ENCODE data around the gene C1orf167. TPM values are rescaled to one million over a fixed set of nuclear protein-coding genes. Genes with fewer than 3 reads are reported as not detected.

C1orf167 gene
- total and polyA plus RNA-seq, 4 donors: 0.37 TPM; not detected in 3

DNA sequence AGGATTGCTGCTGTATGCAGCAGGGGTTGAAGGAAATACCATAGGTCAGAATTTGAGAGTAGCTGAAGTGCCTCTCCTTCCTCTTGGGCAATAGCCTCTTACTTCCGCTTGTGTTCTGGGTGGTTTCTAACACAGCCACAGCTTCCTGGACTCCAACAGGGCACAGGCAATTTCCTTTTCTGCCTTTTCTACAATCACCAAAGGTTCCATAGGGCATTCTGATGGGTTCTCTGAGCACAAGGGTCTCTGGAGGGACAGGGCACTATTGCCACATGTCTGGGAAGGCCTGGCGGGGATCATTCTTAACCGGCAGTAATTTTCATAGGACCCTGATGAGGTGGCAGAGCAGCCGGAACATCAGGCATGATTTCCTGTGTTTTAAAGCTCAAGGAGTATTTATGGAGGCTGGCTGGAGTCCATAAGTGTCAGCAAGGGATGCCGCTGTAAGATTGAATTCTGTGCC, 31.5 kb upstream of the C1orf167 start:
- no peak for DNase-seq (ENCODE audit: low spot score)
- WGBS: 54% methylated on average over 5 of the region's 5 CpGs
- peak overlapping the region in 1 of 2 donors; percentile 19 for H3K27ac ChIP-seq (ENCODE audit: low read depth in 1 of 2, low read length in 2 of 2)
- no peaks in the 10 kb centered on the region for H3K27me3 ChIP-seq (ENCODE audit: control insufficient read depth in 4 of 4, insufficient read depth in 4 of 4, low read length in 3 of 4)
- H3K9ac ChIP-seq (ENCODE audit: low read depth in 1 of 2, low read length in 2 of 2): no peak overlapping the region
- H3K9me3 ChIP-seq (ENCODE audit: control insufficient read depth in 4 of 4, low read length in 3 of 4): no peaks in the 10 kb centered on the region
- no peaks in the 10 kb centered on the region for H3K36me3 ChIP-seq (ENCODE audit: control insufficient read depth in 4 of 4, insufficient read depth in 3 of 4, low read depth in 1 of 4, low read length in 3 of 4)
- H3K4me3 ChIP-seq (ENCODE audit: low read depth in 1 of 3, low read length in 3 of 3): no peak overlapping the region
- TF ChIP-seq SP1 (IDR thresholded peaks at IDR 0.05) (peak; percentile 36), RAD21 (IDR thresholded peaks at IDR 0.05) (no peak), NR2F2 (IDR thresholded peaks at IDR 0.05) (peak; percentile 41)
- TF ChIP-seq, protein P1, sequence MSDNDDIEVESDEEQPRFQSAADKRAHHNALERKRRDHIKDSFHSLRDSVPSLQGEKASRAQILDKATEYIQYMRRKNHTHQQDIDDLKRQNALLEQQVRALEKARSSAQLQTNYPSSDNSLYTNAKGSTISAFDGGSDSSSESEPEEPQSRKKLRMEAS (IDR thresholded peaks at IDR 0.05): peak; percentile 48
- H3K4me1 ChIP-seq (ENCODE audit: control insufficient read depth in 4 of 4, insufficient read depth in 4 of 4, low read length in 3 of 4): peaks cover 0 to 13% (median 10%) of the 10 kb centered on the region in 4 donors

DNA sequence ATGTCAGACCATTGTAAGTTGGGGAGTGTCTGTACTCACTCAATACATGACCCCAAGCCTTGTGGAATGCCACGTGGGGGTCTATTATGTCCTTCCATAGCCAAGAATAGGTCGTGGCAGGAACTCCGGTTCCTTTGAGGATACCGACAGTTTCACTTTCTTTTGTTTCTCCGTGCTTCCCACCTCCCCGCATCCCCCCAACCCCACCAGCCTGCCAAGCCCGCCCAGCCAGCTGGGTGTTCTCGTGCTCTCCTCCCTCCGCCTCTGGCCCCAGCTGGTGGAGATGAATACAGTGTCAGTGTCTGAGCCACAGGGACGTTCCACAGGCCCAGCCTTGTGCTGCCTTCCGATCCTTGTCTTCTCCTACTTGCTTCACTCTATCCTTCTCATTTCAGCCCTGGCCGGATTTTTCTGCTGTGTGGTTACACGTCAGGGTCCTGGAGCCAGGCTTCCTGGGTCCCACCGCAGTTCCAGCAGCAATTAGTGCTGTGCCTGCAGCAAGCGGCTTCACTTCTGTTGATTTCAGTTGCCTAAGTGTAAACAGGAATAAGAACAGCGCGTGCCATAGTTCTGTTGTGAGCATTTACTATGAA, 30.2 kb upstream of the C1orf167 start:
- H3K9ac ChIP-seq (ENCODE audit: low read depth in 1 of 2, low read length in 2 of 2): peak overlapping the region; percentile 58 to 87
- TF ChIP-seq CTCF (IDR thresholded peaks at IDR 0.05; ENCODE audit: low read depth, low read length, missing input control) (no peak), YY1 (IDR thresholded peaks at IDR 0.05) (no peak), SP1 (IDR thresholded peaks at IDR 0.05) (peak; percentile 8)
- peak overlapping the region; percentile 58 to 80 for H3K27ac ChIP-seq (ENCODE audit: low read depth in 1 of 2, low read length in 2 of 2)
- no peaks in the 10 kb centered on the region for H3K27me3 ChIP-seq (ENCODE audit: control insufficient read depth in 4 of 4, insufficient read depth in 4 of 4, low read length in 3 of 4)
- 12% methylated on average over 17 of the region's 17 CpGs for WGBS
- H3K36me3 ChIP-seq (ENCODE audit: control insufficient read depth in 4 of 4, insufficient read depth in 3 of 4, low read depth in 1 of 4, low read length in 3 of 4): no peaks in the 10 kb centered on the region
- H3K4me1 ChIP-seq (ENCODE audit: control insufficient read depth in 4 of 4, insufficient read depth in 4 of 4, low read length in 3 of 4): peaks cover under 1 to 17% (median 15%) of the 10 kb centered on the region in 4 donors
- DNase-seq (ENCODE audit: low spot score): no peak
- H3K9me3 ChIP-seq (ENCODE audit: control insufficient read depth in 4 of 4, low read length in 3 of 4): no peaks in the 10 kb centered on the region
- H3K4me3 ChIP-seq (ENCODE audit: low read depth in 1 of 3, low read length in 3 of 3): peak overlapping the region; percentile 26 to 46 (median 44)

DNA sequence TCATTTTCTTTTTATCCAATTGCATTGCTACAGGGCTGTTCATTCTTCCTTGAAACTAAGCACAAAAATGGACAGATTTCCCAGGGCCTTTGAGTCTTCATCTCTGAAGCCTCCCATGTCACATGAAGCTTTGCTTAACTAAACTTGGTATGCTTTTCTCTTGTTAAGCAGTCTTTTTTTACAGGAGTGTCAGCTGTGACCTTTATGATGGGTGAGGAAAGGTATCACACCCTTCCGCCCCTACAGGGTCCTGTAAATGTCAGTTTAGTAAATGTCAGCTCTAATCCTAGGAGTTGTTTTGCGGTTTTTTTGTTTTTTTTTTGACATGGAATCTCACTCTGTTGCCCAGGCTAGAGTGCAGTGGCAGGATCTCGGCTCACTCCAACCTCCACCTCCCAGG, 28.7 kb upstream of the C1orf167 start:
- TF ChIP-seq FOXA2 (IDR thresholded peaks at IDR 0.05) (no peak), HNF4A (conservative IDR thresholded peaks at IDR 0.05) (no peak), RAD21 (IDR thresholded peaks at IDR 0.05) (no peak), SP1 (IDR thresholded peaks at IDR 0.05) (no peak), CTCF (IDR thresholded peaks at IDR 0.05; ENCODE audit: low read depth, low read length, missing input control) (no peak), JUND (IDR thresholded peaks at IDR 0.05) (no peak), TAF1 (conservative IDR thresholded peaks at IDR 0.05) (no peak), FOXA1 (IDR thresholded peaks at IDR 0.05) (no peak), HNF4G (IDR thresholded peaks at IDR 0.05) (no peak)
- 95% methylated on average over 3 of the region's 3 CpGs for WGBS
- Histone ChIP-seq H3K4me1 (ENCODE audit: control insufficient read depth in 4 of 4, insufficient read depth in 4 of 4, low read length in 3 of 4) (peaks cover 1 to 22% (median 21%) of the 10 kb centered on the region in 4 donors), H3K4me3 (ENCODE audit: low read depth in 1 of 3, low read length in 3 of 3) (no peak overlapping the region), H3K9me3 (ENCODE audit: control insufficient read depth in 4 of 4, low read length in 3 of 4) (no peaks in the 10 kb centered on the region), H3K27me3 (ENCODE audit: control insufficient read depth in 4 of 4, insufficient read depth in 4 of 4, low read length in 3 of 4) (no peaks in the 10 kb centered on the region), H3K36me3 (ENCODE audit: control insufficient read depth in 4 of 4, insufficient read depth in 3 of 4, low read depth in 1 of 4, low read length in 3 of 4) (no peaks in the 10 kb centered on the region), H3K27ac (ENCODE audit: low read depth in 1 of 2, low read length in 2 of 2) (no peak overlapping the region), H3K9ac (ENCODE audit: low read depth in 1 of 2, low read length in 2 of 2) (no peak overlapping the region)
- no peak for DNase-seq (ENCODE audit: low spot score)
